Keratinocyte (primary cell): ENCODE measurements around the gene TIMM23. TPM values are rescaled to one million over a fixed set of nuclear protein-coding genes. Genes with fewer than 3 reads are reported as not detected.

Source experiments
- DNase-seq: peaks from one replicate; pipeline ENCODE4 v3.0.0-alpha.2; 2011; ENCODE audit warnings: low read depth, missing footprints, low spot score
- FAIRE-seq: peaks from 2 replicates; lab custom pipeline; 2011; peaks lifted over from hg19 to GRCh38; lab: Jason Lieb, UNC
- H2AFZ ChIP-seq: 2 replicates; pipeline ENCODE4 v1.6.0; 2012; ENCODE audit warnings: low read length, control low read depth, inconsistent platforms; ENCODE audit not compliant: control insufficient read depth
- H3K27ac ChIP-seq: 2 replicates; pipeline ENCODE4 v1.5.1; 2011; ENCODE audit warnings: low read length; ENCODE audit not compliant: control insufficient read depth, insufficient read depth
- H3K27me3 ChIP-seq: 3 replicates; pipeline ENCODE4 v1.6.0; 2011; ENCODE audit warnings: low read length; ENCODE audit not compliant: control insufficient read depth, insufficient read depth; ENCODE audit errors: extremely low read depth
- H3K36me3 ChIP-seq, 2 experiments: 2 replicates in 1 of 2; 3 replicates in 1 of 2; pipeline ENCODE4 v1.5.1; 2011; ENCODE audit warnings: low read length in 2 of 2, mild to moderate bottlenecking in 1 of 2; ENCODE audit not compliant: control insufficient read depth in 2 of 2, insufficient read depth in 2 of 2; ENCODE audit errors: extremely low read depth in 1 of 2
- H3K4me1 ChIP-seq: 3 replicates; pipeline ENCODE4 v1.5.1; 2011; ENCODE audit warnings: low read length; ENCODE audit not compliant: control insufficient read depth, insufficient read depth; ENCODE audit errors: extremely low read depth
- H3K4me2 ChIP-seq: 3 replicates; pipeline ENCODE4 v1.6.0; 2011; ENCODE audit warnings: low read depth, low read length; ENCODE audit not compliant: control insufficient read depth, insufficient read depth; ENCODE audit errors: extremely low read depth
- H3K4me3 ChIP-seq, 3 experiments: fragments of 200-600 bp in 1 of 3; sonication (generic) in 1 of 3; 2 replicates in 2 of 3; 3 replicates in 1 of 3; pipeline ENCODE4 v1.5.1; 2011 to 2016; ENCODE audit warnings: low read length in 3 of 3, mild to moderate bottlenecking in 3 of 3, control low read depth in 2 of 3, inconsistent platforms in 1 of 3, low read depth in 1 of 3, mixed read lengths in 1 of 3, mixed run types in 1 of 3, moderate library complexity in 1 of 3; ENCODE audit not compliant: control insufficient read depth in 2 of 3, insufficient read depth in 2 of 3; ENCODE audit errors: extremely low read depth in 1 of 3
- H3K79me2 ChIP-seq: 2 replicates; pipeline ENCODE4 v1.6.0; 2012; ENCODE audit warnings: low read length; ENCODE audit not compliant: control insufficient read depth, insufficient read depth
- H3K9ac ChIP-seq: 3 replicates; pipeline ENCODE4 v1.6.0; 2011; ENCODE audit warnings: low read length; ENCODE audit not compliant: control insufficient read depth, insufficient read depth; ENCODE audit errors: extremely low read depth
- H3K9me1 ChIP-seq: 3 replicates; pipeline ENCODE4 v1.6.0; 2011; ENCODE audit warnings: low read length; ENCODE audit not compliant: control insufficient read depth, insufficient read depth; ENCODE audit errors: extremely low read depth
- H3K9me3 ChIP-seq: 2 replicates; pipeline ENCODE4 v1.5.1; 2012; ENCODE audit warnings: low read depth, low read length; ENCODE audit not compliant: control insufficient read depth
- H4K20me1 ChIP-seq: 3 replicates; pipeline ENCODE4 v1.6.0; 2011; ENCODE audit warnings: low read length; ENCODE audit not compliant: control insufficient read depth, insufficient read depth; ENCODE audit errors: extremely low read depth
- CTCF ChIP-seq, 3 experiments: IDR thresholded peaks in 1 of 3; conservative IDR thresholded peaks in 1 of 3; optimal IDR thresholded peaks in 1 of 3; 2 replicates in 2 of 3; 3 replicates in 1 of 3; pipeline versions ENCODE3 to v1.5.1; 2011; ENCODE audit warnings: low read length in 3 of 3, mild to moderate bottlenecking in 3 of 3, moderate library complexity in 2 of 3, control low read depth in 1 of 3, inconsistent platforms in 1 of 3; ENCODE audit not compliant: insufficient read depth in 2 of 3; ENCODE audit errors: extremely low read depth in 1 of 3
- EZH2 ChIP-seq: IDR thresholded peaks from one replicate; pipeline ENCODE4 v1.6.1; 2012; ENCODE audit warnings: inconsistent platforms, mild to moderate bottlenecking, low read length, moderate library complexity
- dilution Hi-C: fragments of 300-500 bp; cut with MboI; formaldehyde crosslinking; loops from one replicate; pipeline ENCODE4 v1.7.0; 2020; ENCODE audit warnings: low sequenced_read_pairs; ENCODE audit not compliant: extremely low pct_ligation_motif_present
- polyA plus RNA-seq, 5 experiments: library from polyadenylated mRNA; depleted of rRNA in 3 of 5; stranded (reverse) in 3 of 5; stranded (forward) in 1 of 5; unstranded in 1 of 5; fragments of >200 nt; gene quantifications; 1 replicate in 1 of 5; 2 replicates in 3 of 5; 3 replicates in 1 of 5; pipeline versions ENCODE4 v1.2.1 to v1.2.3, GENCODE V29; 2011 to 2012; ENCODE audit warnings: missing spikeins in 2 of 5, low read depth in 1 of 5, low replicate concordance in 1 of 5

The TIMM23 gene
- polyA plus RNA-seq, 1 donor (not counting 4 experiments of a cell fraction or from before 2014, with no cell fraction given): 172 TPM

GRCh38 chr10:46018453-46019176 lies 46.3 kb downstream of the TIMM23 start:
- dilution Hi-C loops: no loop called here

GRCh38 chr10:46019177-46019528 lies 46.9 kb downstream of the TIMM23 start:
- H3K4me3 ChIP-seq: no peak overlapping the region
- peaks cover 97% of the 10 kb centered on the region for H3K79me2 ChIP-seq
- no peak overlapping the region for H3K9ac ChIP-seq
- no peak overlapping the region for H3K27ac ChIP-seq
- H4K20me1 ChIP-seq: peaks cover 38% of the 10 kb centered on the region
- TF ChIP-seq EZH2: no peak
- TF ChIP-seq CTCF (optimal IDR thresholded peaks at IDR 0.05 in 1 of 3, IDR thresholded peaks at IDR 0.05 in 1 of 3, conservative IDR thresholded peaks at IDR 0.05 in 1 of 3; ENCODE audit: extremely low read depth in 1 of 3, insufficient read depth in 2 of 3, low read length in 3 of 3): no peak
- H2AFZ ChIP-seq: no peak overlapping the region
- no peak overlapping the region for H3K4me2 ChIP-seq
- dilution Hi-C loops: no loop called here
- FAIRE-seq (no peak), DNase-seq (no peak)
- no peaks in the 10 kb centered on the region for H3K9me3 ChIP-seq
- H3K4me1 ChIP-seq: peaks cover 31% of the 10 kb centered on the region
- no peaks in the 10 kb centered on the region for H3K27me3 ChIP-seq
- peaks cover 8% of the 10 kb centered on the region for H3K9me1 ChIP-seq
- peaks cover 9 to 17% of the 10 kb centered on the region in 2 experiments for H3K36me3 ChIP-seq

More at GRCh38 chr10:46018453-46019176, 46.3 kb downstream of the TIMM23 start:
- FAIRE-seq: no peak
- no peak overlapping the region for H3K27ac ChIP-seq
- H4K20me1 ChIP-seq: peaks cover 36% of the 10 kb centered on the region
- peaks cover 8% of the 10 kb centered on the region for H3K9me1 ChIP-seq
- peaks cover 9 to 22% of the 10 kb centered on the region in 2 experiments for H3K36me3 ChIP-seq
- no peak overlapping the region for H3K4me3 ChIP-seq
- H3K4me2 ChIP-seq: no peak overlapping the region
- no peaks in the 10 kb centered on the region for H3K27me3 ChIP-seq
- TF ChIP-seq CTCF (optimal IDR thresholded peaks at IDR 0.05 in 1 of 3, IDR thresholded peaks at IDR 0.05 in 1 of 3, conservative IDR thresholded peaks at IDR 0.05 in 1 of 3; ENCODE audit: extremely low read depth in 1 of 3, insufficient read depth in 2 of 3, low read length in 3 of 3): no peak
- TF ChIP-seq EZH2: no peak
- no peak for DNase-seq
- no peak overlapping the region for H3K9ac ChIP-seq
- no peak overlapping the region for H2AFZ ChIP-seq
- peaks cover 31% of the 10 kb centered on the region for H3K4me1 ChIP-seq
- peaks cover 91% of the 10 kb centered on the region for H3K79me2 ChIP-seq
- H3K9me3 ChIP-seq: no peaks in the 10 kb centered on the region
